ENCODE measurements around the gene ERF.

The ERF gene

GRCh38 chr19:42252365-42253244, 2.3 kb downstream of the ERF start:
- no peak for DNase-seq (ENCODE audit: extremely low spot score)
- CTCF ChIA-PET: interaction anchor here (0.6 kb wide), 1 partner anchor 144 kb away, joined by 3 read pairs; no protein-coding TSS in a partner anchor
- POLR2A ChIA-PET: interaction anchor here (1.5 to 2.8 kb wide), 4 partner anchors 10 to 29 kb away, joined by 3 to 12 read pairs (median 10); partner anchors contain the start of gene GSK3A
- TF ChIP-seq ARNT (IDR thresholded peaks at IDR 0.05) (no peak), ELF4 (IDR thresholded peaks at IDR 0.05) (no peak), FOXA1 (IDR thresholded peaks at IDR 0.05) (no peak)

GRCh38 chr19:42251572-42252358, 3.2 kb downstream of the ERF start:
- no peak for DNase-seq (ENCODE audit: extremely low spot score)
- no peak for TF ChIP-seq SUZ12 (IDR thresholded peaks at IDR 0.05)
- POLR2A ChIA-PET: interaction anchor here (1.5 to 2.8 kb wide), 4 partner anchors 9 to 30 kb away, joined by 3 to 12 read pairs (median 10); partner anchors contain the start of gene GSK3A
- CTCF ChIA-PET: interaction anchor here (0.6 to 0.7 kb wide), 3 partner anchors 28 to 143 kb away, joined by 3 read pairs; no protein-coding TSS in a partner anchor

- ChIA-PET CTCF (interaction anchor here (0.6 to 0.8 kb wide), 2 partner anchors 29 to 32 kb away, joined by 3 read pairs; no protein-coding TSS in a partner anchor), POLR2A (interaction anchor here (1.5 to 2.8 kb wide), 4 partner anchors 8 to 31 kb away, joined by 3 to 12 read pairs (median 10); partner anchors contain the start of gene GSK3A)
- DNase-seq (ENCODE audit: extremely low spot score): no peak
- no peak for TF ChIP-seq SUZ12 (IDR thresholded peaks at IDR 0.05)
These were observed 4.0 kb downstream of the ERF start for GRCh38 chr19:42250666-42251531.

GRCh38 chr19:42250183-42250665, 4.7 kb downstream of the ERF start:
- ChIA-PET CTCF (interaction anchor here (0.8 kb wide), 1 partner anchor 29 kb away, joined by 3 read pairs; no protein-coding TSS in a partner anchor), POLR2A (interaction anchor here (0.6 to 2.8 kb wide), 2 partner anchors 20 to 29 kb away, joined by 3 to 10 read pairs; no protein-coding TSS in a partner anchor)
- TF ChIP-seq SP1 (IDR thresholded peaks at IDR 0.05) (no peak), LEF1 (IDR thresholded peaks at IDR 0.05; ENCODE audit: borderline replicate concordance) (no peak), ELF4 (IDR thresholded peaks at IDR 0.05) (no peak), TARDBP (IDR thresholded peaks at IDR 0.05) (no peak), BHLHE40 (IDR thresholded peaks at IDR 0.05; ENCODE audit: borderline replicate concordance) (no peak), ARNT (IDR thresholded peaks at IDR 0.05) (no peak)
- no peak for DNase-seq (ENCODE audit: extremely low spot score)

GRCh38 chr19:42249769-42250168, 5.2 kb downstream of the ERF start:
- DNase-seq (ENCODE audit: extremely low spot score): no peak
- CTCF ChIA-PET: no interaction called here
- POLR2A ChIA-PET: interaction anchor here (0.6 to 2.8 kb wide), 2 partner anchors 20 to 29 kb away, joined by 3 to 10 read pairs; no protein-coding TSS in a partner anchor
- no peak for TF ChIP-seq BHLHE40 (IDR thresholded peaks at IDR 0.05; ENCODE audit: borderline replicate concordance)
- TF ChIP-seq CTBP1 (IDR thresholded peaks at IDR 0.05; ENCODE audit: borderline replicate concordance): no peak
- no peak for TF ChIP-seq FOXM1 (IDR thresholded peaks at IDR 0.05; ENCODE audit: borderline replicate concordance)
- no peak for TF ChIP-seq L3MBTL2 (conservative IDR thresholded peaks at IDR 0.05)
- TF ChIP-seq ZNF384 (IDR thresholded peaks at IDR 0.05): no peak

- TF ChIP-seq LEF1 (IDR thresholded peaks at IDR 0.05; ENCODE audit: borderline replicate concordance): no peak
- no peak for TF ChIP-seq SUZ12 (IDR thresholded peaks at IDR 0.05)
- no peak for TF ChIP-seq FOXA1 (IDR thresholded peaks at IDR 0.05)
- TF ChIP-seq FOXK2 (IDR thresholded peaks at IDR 0.05): no peak
- CTCF ChIA-PET: no interaction called here
These were observed 5.7 kb downstream of the ERF start for GRCh38 chr19:42249149-42249750.

GRCh38 chr19:42248270-42249148, 6.4 kb downstream of the ERF start:
- no peak for DNase-seq (ENCODE audit: extremely low spot score)
- CTCF ChIA-PET: interaction anchor here (4.6 kb wide), 1 partner anchor 31 kb away, joined by 53 read pairs; no protein-coding TSS in a partner anchor
- TF ChIP-seq ARNT (IDR thresholded peaks at IDR 0.05) (no peak), PKNOX1 (IDR thresholded peaks at IDR 0.05) (no peak), SP1 (IDR thresholded peaks at IDR 0.05) (no peak)

More at GRCh38 chr19:42249149-42249750, 5.7 kb downstream of the ERF start:
- POLR2A ChIA-PET: no interaction called here
- DNase-seq (ENCODE audit: extremely low spot score): no peak

More at GRCh38 chr19:42248270-42249148, 6.4 kb downstream of the ERF start:
- POLR2A ChIA-PET: interaction anchor here (1.7 to 8.0 kb wide), 2 partner anchors 32 to 37 kb away, joined by 8 to 140 read pairs; no protein-coding TSS in a partner anchor
